ENCODE measurements around the gene PRELID2. TPM values are rescaled to one million over a fixed set of nuclear protein-coding genes. Genes with fewer than 3 reads are reported as not detected.

Gene PRELID2
- polyA plus RNA-seq, 1 experiment: 5.4 TPM

- no peak for DNase-seq (ENCODE audit: low read depth, low spot score)
- Histone ChIP-seq H3K27ac (ENCODE audit: low read depth, low read length) (no peak overlapping the region), H3K4me3 (ENCODE audit: low read depth, low read length) (no peak overlapping the region), H3K9me3 (ENCODE audit: control insufficient read depth, insufficient read depth, low read length) (no peaks in the 10 kb centered on the region), H3K27me3 (ENCODE audit: control insufficient read depth, insufficient read depth, low read length) (no peaks in the 10 kb centered on the region)
- CTCF ChIA-PET: interaction anchor here (0.6 kb wide), 1 partner anchor 507 kb away, joined by 11 read pairs; no protein-coding TSS in a partner anchor
- POLR2A ChIA-PET: no interaction called here
- TF ChIP-seq, protein P1, sequence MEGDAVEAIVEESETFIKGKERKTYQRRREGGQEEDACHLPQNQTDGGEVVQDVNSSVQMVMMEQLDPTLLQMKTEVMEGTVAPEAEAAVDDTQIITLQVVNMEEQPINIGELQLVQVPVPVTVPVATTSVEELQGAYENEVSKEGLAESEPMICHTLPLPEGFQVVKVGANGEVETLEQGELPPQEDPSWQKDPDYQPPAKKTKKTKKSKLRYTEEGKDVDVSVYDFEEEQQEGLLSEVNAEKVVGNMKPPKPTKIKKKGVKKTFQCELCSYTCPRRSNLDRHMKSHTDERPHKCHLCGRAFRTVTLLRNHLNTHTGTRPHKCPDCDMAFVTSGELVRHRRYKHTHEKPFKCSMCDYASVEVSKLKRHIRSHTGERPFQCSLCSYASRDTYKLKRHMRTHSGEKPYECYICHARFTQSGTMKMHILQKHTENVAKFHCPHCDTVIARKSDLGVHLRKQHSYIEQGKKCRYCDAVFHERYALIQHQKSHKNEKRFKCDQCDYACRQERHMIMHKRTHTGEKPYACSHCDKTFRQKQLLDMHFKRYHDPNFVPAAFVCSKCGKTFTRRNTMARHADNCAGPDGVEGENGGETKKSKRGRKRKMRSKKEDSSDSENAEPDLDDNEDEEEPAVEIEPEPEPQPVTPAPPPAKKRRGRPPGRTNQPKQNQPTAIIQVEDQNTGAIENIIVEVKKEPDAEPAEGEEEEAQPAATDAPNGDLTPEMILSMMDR (IDR thresholded peaks at IDR 0.05; ENCODE audit: low read depth, low read length): no peak
Observed at GRCh38 chr5:145772466-145772865, 62.7 kb downstream of the PRELID2 start.

DNA sequence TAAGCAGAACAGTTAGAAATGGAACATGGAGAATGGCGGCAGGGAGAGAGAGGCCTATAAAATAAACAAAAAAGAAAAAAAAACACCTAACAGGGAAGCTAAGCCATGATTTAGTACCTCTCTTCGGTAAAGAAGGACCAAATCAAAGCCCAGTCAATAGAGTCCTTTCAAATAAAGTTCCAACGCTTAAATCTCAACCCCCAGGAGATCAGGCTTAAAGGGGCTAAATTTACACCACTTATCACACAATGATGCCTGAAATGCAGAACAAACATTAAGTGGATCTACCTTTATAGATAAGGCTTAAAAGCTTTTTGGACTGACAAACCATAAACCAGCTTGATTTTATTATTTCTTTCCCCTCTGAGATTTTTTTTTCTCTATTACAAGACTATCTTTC is 66.3 kb downstream of the PRELID2 start:
- Histone ChIP-seq H3K9me3 (ENCODE audit: control insufficient read depth, insufficient read depth, low read length) (no peaks in the 10 kb centered on the region), H3K27me3 (ENCODE audit: control insufficient read depth, insufficient read depth, low read length) (no peaks in the 10 kb centered on the region), H3K27ac (ENCODE audit: low read depth, low read length) (no peak overlapping the region), H3K4me3 (ENCODE audit: low read depth, low read length) (no peak overlapping the region)
- CTCF ChIA-PET: interaction anchor here (1.0 to 1.1 kb wide), 2 partner anchors 43 to 57 kb away, joined by 3 to 4 read pairs; no protein-coding TSS in a partner anchor
- POLR2A ChIA-PET: no interaction called here
- no peak for DNase-seq (ENCODE audit: low read depth, low spot score)
- TF ChIP-seq, protein P1 (IDR thresholded peaks at IDR 0.05; ENCODE audit: low read depth, low read length): no peak

DNA sequence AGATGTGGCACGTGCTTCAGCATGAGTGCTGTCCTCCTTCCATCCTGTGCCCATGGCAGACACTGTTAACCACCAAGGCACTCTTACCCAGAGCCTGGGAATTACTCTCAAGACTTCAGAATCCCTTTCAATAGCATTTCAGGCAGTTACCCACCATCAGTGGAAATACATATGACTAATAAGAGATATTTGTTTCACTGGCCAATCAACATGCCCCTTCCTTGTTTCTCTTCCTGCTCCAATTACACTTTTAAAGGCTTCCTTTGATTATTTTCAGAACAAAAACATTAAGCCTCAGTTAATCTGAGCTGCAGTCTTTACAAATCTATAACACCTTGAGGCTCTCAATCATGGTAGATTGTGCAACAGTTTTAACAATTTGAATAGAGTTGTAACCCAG is 70.8 kb downstream of the PRELID2 start:
- Histone ChIP-seq H3K9me3 (ENCODE audit: control insufficient read depth, insufficient read depth, low read length) (no peaks in the 10 kb centered on the region), H3K27me3 (ENCODE audit: control insufficient read depth, insufficient read depth, low read length) (no peaks in the 10 kb centered on the region), H3K4me3 (ENCODE audit: low read depth, low read length) (no peak overlapping the region), H3K27ac (ENCODE audit: low read depth, low read length) (no peak overlapping the region)
- DNase-seq (ENCODE audit: low read depth, low spot score): peak; percentile 7
- ChIA-PET CTCF (no interaction called here), POLR2A (interaction anchor here (0.6 kb wide), 1 partner anchor 56 kb away, joined by 3 read pairs; no protein-coding TSS in a partner anchor)
- TF ChIP-seq, protein P1 (IDR thresholded peaks at IDR 0.05; ENCODE audit: low read depth, low read length): no peak

DNA sequence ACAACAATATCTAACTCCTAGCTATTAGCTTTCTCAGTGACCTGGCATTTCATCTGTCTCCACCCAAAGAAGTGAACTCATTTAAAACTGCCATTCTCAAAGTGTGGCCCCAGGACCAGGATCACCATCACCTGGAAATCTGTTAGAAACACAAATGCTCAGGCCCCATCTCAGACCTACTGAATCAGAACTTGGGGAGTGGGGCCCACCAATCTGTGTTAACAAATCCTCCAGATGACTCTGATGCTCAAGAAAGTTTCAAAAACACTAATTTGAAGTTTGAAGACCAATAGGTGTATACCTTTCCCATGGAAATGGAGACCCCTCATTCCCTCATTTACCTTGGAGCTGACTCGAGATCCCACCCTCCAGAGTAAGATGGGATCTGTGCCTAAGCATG is 72.3 kb downstream of the PRELID2 start:
- no peak for DNase-seq (ENCODE audit: low read depth, low spot score)
- H3K9me3 ChIP-seq (ENCODE audit: control insufficient read depth, insufficient read depth, low read length): no peaks in the 10 kb centered on the region
- no peak overlapping the region for H3K4me3 ChIP-seq (ENCODE audit: low read depth, low read length)
- H3K27ac ChIP-seq (ENCODE audit: low read depth, low read length): no peak overlapping the region
- ChIA-PET CTCF (no interaction called here), POLR2A (no interaction called here)
- TF ChIP-seq, protein P1 (IDR thresholded peaks at IDR 0.05; ENCODE audit: low read depth, low read length): no peak
- H3K27me3 ChIP-seq (ENCODE audit: control insufficient read depth, insufficient read depth, low read length): no peaks in the 10 kb centered on the region

DNA sequence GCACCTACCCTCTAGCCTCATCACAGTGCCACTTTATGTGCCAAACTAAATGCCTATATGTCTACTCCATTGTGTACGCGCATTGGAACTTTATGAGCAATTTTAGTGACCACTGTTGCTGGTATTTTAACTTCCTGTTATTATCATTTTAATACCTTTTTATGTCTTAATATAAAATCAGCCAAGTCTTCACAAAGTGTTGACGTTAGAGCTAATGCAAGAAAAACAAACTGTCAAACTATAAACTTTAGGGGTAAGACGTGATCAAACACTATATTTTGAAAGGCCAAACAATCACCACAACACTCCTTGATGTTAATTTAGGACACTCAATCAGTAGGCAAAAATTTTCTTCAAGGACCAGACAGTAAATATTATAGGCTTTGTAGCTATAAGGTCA is 73.9 kb downstream of the PRELID2 start:
- DNase-seq (ENCODE audit: low read depth, low spot score): no peak
- no peak overlapping the region for H3K4me3 ChIP-seq (ENCODE audit: low read depth, low read length)
- TF ChIP-seq, protein P1 (IDR thresholded peaks at IDR 0.05; ENCODE audit: low read depth, low read length): no peak
- no peaks in the 10 kb centered on the region for H3K27me3 ChIP-seq (ENCODE audit: control insufficient read depth, insufficient read depth, low read length)
- H3K9me3 ChIP-seq (ENCODE audit: control insufficient read depth, insufficient read depth, low read length): no peaks in the 10 kb centered on the region
- ChIA-PET CTCF (interaction anchor here (0.6 to 1.4 kb wide), 3 partner anchors 63 to 915 kb away, joined by 3 to 4 read pairs (median 3); no protein-coding TSS in a partner anchor), POLR2A (no interaction called here)
- H3K27ac ChIP-seq (ENCODE audit: low read depth, low read length): no peak overlapping the region
